ENCODE measurements around the gene MSX1. TPM values are rescaled to one million over a fixed set of nuclear protein-coding genes. Genes with fewer than 3 reads are reported as not detected.

The MSX1 gene
- total RNA-seq, 1 experiment from 2014 or later = 0.03 TPM

DNA sequence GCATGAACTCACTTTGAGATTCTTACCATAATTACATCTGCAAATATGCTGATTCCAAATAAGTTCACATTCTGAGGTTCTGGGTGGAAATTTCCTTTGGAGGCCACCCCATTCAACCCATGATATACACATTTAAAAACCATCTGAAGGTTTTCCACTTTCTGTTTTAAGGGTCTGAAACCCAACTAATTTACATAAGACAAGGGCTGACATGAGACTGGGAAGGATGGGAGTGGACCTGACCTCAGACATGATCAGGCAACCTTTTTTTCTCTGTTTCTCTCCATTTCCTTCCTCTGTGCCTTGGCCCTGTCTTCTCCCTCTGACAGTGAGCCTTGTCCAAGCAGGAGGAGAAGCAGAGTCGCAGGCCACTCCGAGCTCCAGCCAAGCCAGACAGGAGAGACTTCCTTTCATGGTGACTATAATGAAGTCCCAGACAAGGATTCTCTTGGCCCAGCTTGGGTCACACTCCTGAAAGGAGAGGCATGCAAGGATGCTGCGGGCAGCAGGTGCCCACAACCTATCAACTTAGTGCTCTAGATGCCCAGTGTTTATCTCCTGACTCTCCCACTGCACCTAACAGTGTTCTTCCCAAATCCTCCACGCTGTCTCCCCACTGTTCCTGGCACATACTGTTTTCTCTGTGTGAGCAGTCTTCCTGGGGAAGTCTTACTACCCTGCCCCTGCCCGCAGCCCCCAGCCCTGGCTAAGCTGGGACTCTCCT lies 39.9 kb downstream of the MSX1 start:
- DNase-seq (ENCODE audit: low spot score) = no peak

GRCh38 chr4:4901877-4902276 lies 42.4 kb downstream of the MSX1 start:
- no peak for DNase-seq (ENCODE audit: low spot score)

GRCh38 chr4:4912155-4912554 lies 52.7 kb downstream of the MSX1 start:
- no peak for DNase-seq (ENCODE audit: low spot score)

DNA sequence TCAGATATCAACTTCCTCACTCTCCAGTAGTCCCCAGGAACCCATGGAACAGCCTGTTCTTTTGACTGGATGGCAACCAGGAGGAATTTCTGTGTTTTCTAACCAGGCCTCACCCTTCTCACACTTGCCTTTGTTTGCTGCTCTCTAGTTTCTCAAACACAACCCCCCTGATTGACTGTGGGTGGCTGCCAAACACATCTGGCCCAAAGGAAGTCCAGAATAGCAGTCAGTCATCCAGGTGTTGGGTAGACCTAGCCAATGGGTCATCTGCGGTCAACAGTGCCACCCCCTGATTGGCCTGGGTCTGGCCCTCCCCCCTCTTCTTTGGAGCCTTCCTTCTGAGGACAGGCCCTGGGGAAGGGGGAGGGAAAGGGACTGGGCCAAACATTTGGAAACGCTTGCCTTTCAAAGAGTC lies 53.7 kb downstream of the MSX1 start:
- no peak for DNase-seq (ENCODE audit: low spot score)

Other genes with a start within 250 kb of the MSX1 start
- gene CYTL1, start 159.8 kb downstream of the MSX1 start, total RNA-seq (2014; rRNA removed; shearing (Covaris generic)) = not detected in 2 replicates
- not detected in 2 replicates for gene STK32B, start 191.8 kb downstream of the MSX1 start, total RNA-seq (2014; rRNA removed; shearing (Covaris generic))